WTC11 (cell line): ENCODE results near the gene ISCA2.

Source experiments
- CREB1 ChIP-seq: sonication (generic); formaldehyde crosslinking; IDR thresholded peaks from 2 replicates; pipeline ENCODE4 v1.8.0; 2023; ENCODE audit warnings: mild to moderate bottlenecking, missing genetic modification reagents
- CTCF ChIP-seq: fragments of 200-600 bp; IDR thresholded peaks from 2 replicates; pipeline ENCODE4 v1.8.0; 2022; ENCODE audit warnings: antibody characterized with exemption
- JUN ChIP-seq: sonication (generic); formaldehyde crosslinking; IDR thresholded peaks from 2 replicates; pipeline ENCODE4 v1.8.0; 2023; ENCODE audit warnings: mild to moderate bottlenecking, missing genetic modification reagents
- MAX ChIP-seq: sonication (generic); formaldehyde crosslinking; IDR thresholded peaks from 2 replicates; pipeline ENCODE4 v1.8.0; 2022; ENCODE audit warnings: mild to moderate bottlenecking, missing genetic modification reagents
- USF2 ChIP-seq: sonication (generic); formaldehyde crosslinking; IDR thresholded peaks from 2 replicates; pipeline ENCODE4 v1.8.1; 2023; ENCODE audit warnings: mild to moderate bottlenecking, missing genetic modification reagents, moderate library complexity
- ZNF416 ChIP-seq: fragments of 250-450 bp; sonication (Bioruptor Pico); IDR thresholded peaks from 2 replicates; pipeline ENCODE4 v1.9.0; 2021; ENCODE audit warnings: mild to moderate bottlenecking, inconsistent platforms

- TF ChIP-seq CTCF (no peak), MAX (CRISPR knock-in tag) (no peak), ZNF416 (CRISPR knock-in tag) (no peak), CREB1 (CRISPR knock-in tag) (no peak), JUN (no peak), USF2 (CRISPR knock-in tag) (no peak)
Observed at GRCh38 chr14:74500417-74501134, 7.0 kb downstream of the ISCA2 start.
